H9 (cell line): ENCODE data around the gene COA5. TPM values are rescaled to one million over a fixed set of nuclear protein-coding genes. Genes with fewer than 3 reads are reported as not detected.

ENCODE experiments used
- DNase-seq: peaks from one replicate; pipeline ENCODE4 v3.0.0-alpha.2; 2017
- H2AFZ ChIP-seq: one replicate; pipeline ENCODE4 v1.6.1; 2013; ENCODE audit warnings: mild to moderate bottlenecking, low read length, control low read depth, moderate library complexity
- H2AK5ac ChIP-seq: 2 replicates; pipeline ENCODE4 v1.6.1; 2013; ENCODE audit warnings: low read length, control low read depth, mixed read lengths; ENCODE audit not compliant: insufficient read length
- H2BK120ac ChIP-seq: one replicate; pipeline ENCODE4 v1.6.1; 2013; ENCODE audit warnings: low read depth, mild to moderate bottlenecking, low read length, control low read depth, inconsistent platforms; ENCODE audit not compliant: poor library complexity, severe bottlenecking
- H2BK12ac ChIP-seq: 2 replicates; pipeline ENCODE4 v1.6.1; 2013; ENCODE audit warnings: low read length, control low read depth, mixed read lengths, low read depth; ENCODE audit not compliant: insufficient read length
- H2BK15ac ChIP-seq: 2 replicates; pipeline ENCODE4 v1.6.1; 2013; ENCODE audit warnings: low read depth, low read length, control low read depth
- H2BK20ac ChIP-seq: one replicate; pipeline ENCODE4 v1.6.1; 2013; ENCODE audit warnings: low read depth, mild to moderate bottlenecking, low read length, control low read depth, inconsistent platforms; ENCODE audit not compliant: poor library complexity, severe bottlenecking
- H2BK5ac ChIP-seq: 2 replicates; pipeline ENCODE4 v1.6.1; 2013; ENCODE audit warnings: low read length, control low read depth, mixed read lengths; ENCODE audit not compliant: insufficient read length
- H3K14ac ChIP-seq: 2 replicates; pipeline ENCODE4 v1.6.1; 2013; ENCODE audit warnings: low read length, control low read depth; ENCODE audit not compliant: insufficient read depth
- H3K18ac ChIP-seq: 2 replicates; pipeline ENCODE4 v1.6.1; 2013; ENCODE audit warnings: low read depth, mild to moderate bottlenecking, mixed read lengths, low read length, control low read depth; ENCODE audit not compliant: insufficient read length
- H3K23ac ChIP-seq: 2 replicates; pipeline ENCODE4 v1.6.1; 2013; ENCODE audit warnings: low read length, control low read depth, mixed read lengths, low read depth; ENCODE audit not compliant: insufficient read length
- H3K23me2 ChIP-seq: 2 replicates; pipeline ENCODE4 v1.6.1; 2013; ENCODE audit warnings: low read depth, mild to moderate bottlenecking, mixed read lengths, low read length, control low read depth; ENCODE audit not compliant: insufficient read length, poor library complexity, severe bottlenecking
- H3K27ac ChIP-seq: 2 replicates; pipeline ENCODE4 v1.5.1; 2013; ENCODE audit warnings: low read length, control low read depth, mixed read lengths, low read depth; ENCODE audit not compliant: insufficient read length
- H3K27me3 ChIP-seq: 2 replicates; pipeline ENCODE4 v1.6.1; 2013; ENCODE audit warnings: low read length, control low read depth, inconsistent platforms; ENCODE audit not compliant: insufficient read depth
- H3K4ac ChIP-seq: 2 replicates; pipeline ENCODE4 v1.6.1; 2013; ENCODE audit warnings: low read depth, mild to moderate bottlenecking, control low read depth, inconsistent platforms, low read length, moderate library complexity
- H3K4me1 ChIP-seq: 2 replicates; pipeline ENCODE4 v1.6.1; 2013; ENCODE audit warnings: low read length, control low read depth, inconsistent platforms; ENCODE audit not compliant: insufficient read depth
- H3K4me2 ChIP-seq: 2 replicates; pipeline ENCODE4 v1.6.1; 2013; ENCODE audit warnings: low read length, control low read depth, mixed read lengths; ENCODE audit not compliant: insufficient read length, insufficient read depth
- H3K56ac ChIP-seq: 2 replicates; pipeline ENCODE4 v1.6.1; 2013; ENCODE audit warnings: low read depth, mild to moderate bottlenecking, mixed read lengths, low read length, control low read depth; ENCODE audit not compliant: insufficient read length
- H3K79me1 ChIP-seq: 2 replicates; pipeline ENCODE4 v1.6.1; 2013; ENCODE audit warnings: low read depth, mild to moderate bottlenecking, moderate library complexity, low read length, control low read depth, inconsistent platforms; ENCODE audit not compliant: insufficient read depth, poor library complexity, severe bottlenecking
- H3K79me2 ChIP-seq: 2 replicates; pipeline ENCODE4 v1.6.1; 2013; ENCODE audit warnings: low read length, control low read depth, inconsistent platforms; ENCODE audit not compliant: insufficient read depth
- H3K9ac ChIP-seq: 2 replicates; pipeline ENCODE4 v1.6.1; 2013; ENCODE audit warnings: low read length, control low read depth, mixed read lengths; ENCODE audit not compliant: insufficient read length; ENCODE audit errors: extremely low read depth
- H3K9me3 ChIP-seq: one replicate; pipeline ENCODE4 v1.6.1; 2013; ENCODE audit warnings: low read depth, low read length, inconsistent platforms; ENCODE audit not compliant: control insufficient read depth
- H3T11ph ChIP-seq: one replicate; pipeline ENCODE4 v1.6.1; 2013; ENCODE audit warnings: mild to moderate bottlenecking, low read length, control low read depth, inconsistent platforms
- H4K20me1 ChIP-seq: one replicate; pipeline ENCODE4 v1.6.1; 2013; ENCODE audit not compliant: control insufficient read depth, insufficient read length, insufficient read depth
- H4K5ac ChIP-seq: 2 replicates; pipeline ENCODE4 v1.6.1; 2013; ENCODE audit warnings: low read depth, mild to moderate bottlenecking, mixed read lengths, low read length, control low read depth; ENCODE audit not compliant: insufficient read length
- H4K8ac ChIP-seq: replicated peaks from 2 replicates; pipeline ENCODE4 v1.6.1; 2013; ENCODE audit warnings: low read length, control low read depth, mixed read lengths, low read depth; ENCODE audit not compliant: insufficient read length
- H4K91ac ChIP-seq: 2 replicates; pipeline ENCODE4 v1.6.1; 2013; ENCODE audit warnings: low read depth, mild to moderate bottlenecking, moderate library complexity, mixed read lengths, low read length, control low read depth; ENCODE audit not compliant: insufficient read length
- H3K27ac Mint-ChIP-seq, 3 experiments: 2 replicates in 2 of 3; 3 replicates in 1 of 3; pipeline ENCODE4 v1.8.0; 2020 to 2021; ENCODE audit warnings: mixed read lengths in 3 of 3, mild to moderate bottlenecking in 1 of 3, moderate library complexity in 1 of 3
- H3K27me3 Mint-ChIP-seq: 2 replicates; pipeline ENCODE4 v1.8.0; 2021; ENCODE audit warnings: low read depth, mild to moderate bottlenecking, moderate library complexity, mixed read lengths
- H3K36me3 Mint-ChIP-seq, 3 experiments: 2 replicates in 2 of 3; 3 replicates in 1 of 3; pipeline ENCODE4 v1.8.0; 2020 to 2021; ENCODE audit warnings: low read depth in 3 of 3, mixed read lengths in 3 of 3; ENCODE audit not compliant: insufficient read depth in 1 of 3
- H3K4me1 Mint-ChIP-seq, 2 experiments: 2 replicates each; pipeline ENCODE4 v1.8.0; 2020; ENCODE audit warnings: mixed read lengths in 2 of 2
- H3K4me3 Mint-ChIP-seq, 2 experiments: 2 replicates in 1 of 2; 3 replicates in 1 of 2; pipeline ENCODE4 v1.8.0; 2020 to 2021; ENCODE audit warnings: mild to moderate bottlenecking in 2 of 2, mixed read lengths in 2 of 2, moderate library complexity in 1 of 2
- H3K9me3 Mint-ChIP-seq, 2 experiments: 2 replicates in 1 of 2; 3 replicates in 1 of 2; pipeline ENCODE4 v1.8.0; 2020; ENCODE audit warnings: mild to moderate bottlenecking in 2 of 2, mixed read lengths in 2 of 2, moderate library complexity in 1 of 2
- WGBS: extraction: QIAGEN DNeasy Blood & Tissue Kit; methylation state at CpG from one replicate; pipeline ENCODE4 v1.1.7; 2013; ENCODE audit warnings: missing lambda C conversion rate, low lambda C conversion rate, mixed read lengths; ENCODE audit not compliant: insufficient read length; ENCODE audit errors: extremely low coverage; 5-methylcytosine and 5-hydroxymethylcytosine counted together
- total RNA-seq: library from RNA; stranded (reverse); gene quantifications from 2 replicates; pipeline ENCODE4 v1.2.1, GENCODE V29; 2021
- TF ChIP-seq, protein P1 (sequence below): fragments of 200-600 bp; sonication (generic); conservative IDR thresholded peaks from 3 replicates; pipeline ENCODE4 v1.8.0; 2021; ENCODE audit warnings: antibody characterized with exemption, mild to moderate bottlenecking

Gene COA5
- total RNA-seq, 1 experiment from 2014 or later = 23.6 TPM

DNA sequence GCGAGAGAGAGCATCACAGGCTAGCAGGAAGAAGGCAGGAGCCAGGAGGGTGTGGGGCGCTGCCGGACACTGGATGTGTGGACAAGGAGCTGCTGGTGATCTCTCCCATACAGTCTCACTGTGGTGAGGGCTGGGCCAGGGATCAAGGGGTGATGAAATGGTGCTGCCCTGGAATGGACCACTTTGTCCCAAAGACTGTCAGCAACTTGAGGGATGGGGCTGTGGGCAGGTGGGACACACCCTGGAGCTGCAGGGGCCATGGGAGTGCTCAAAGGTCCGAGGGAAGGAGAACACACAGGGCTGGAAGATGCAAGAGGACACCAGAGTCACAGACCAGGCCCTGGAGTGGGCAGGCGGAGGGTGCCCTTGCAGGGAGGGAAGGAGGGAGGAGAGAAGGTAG lies 38.0 kb downstream of the COA5 start:
- WGBS = no CpG with 5 or more reads among the region's 5 CpGs
- Mint-ChIP-seq H3K36me3 (peaks cover 22 to 79% (median 50%) of the 10 kb centered on the region in 3 experiments; a peak in 6 of 7 replicates), H3K27ac (no peak overlapping the region; a peak in 1 of 7 replicates)

More for the DNA sequence above, 38.0 kb downstream of the COA5 start:
- Histone ChIP-seq H4K5ac (no peak overlapping the region), H3K79me1 (no peaks in the 10 kb centered on the region), H3K9me3 (no peaks in the 10 kb centered on the region), H3K4me1 (no peaks in the 10 kb centered on the region), H3K27ac (no peak overlapping the region), H4K91ac (no peak overlapping the region), H2BK20ac (no peak overlapping the region), H2BK15ac (no peak overlapping the region), H4K20me1 (no peaks in the 10 kb centered on the region), H2AFZ (no peak overlapping the region), H3K79me2 (no peaks in the 10 kb centered on the region), H4K8ac (no peak overlapping the region), H2AK5ac (no peak overlapping the region), H3K23me2 (no peaks in the 10 kb centered on the region), H3K4me2 (no peak overlapping the region), H2BK12ac (no peak overlapping the region), H3K56ac (no peak overlapping the region), H3K4ac (no peak overlapping the region), H3K18ac (no peak overlapping the region), H3K14ac (no peak overlapping the region; the same call in 1 of the 2 replicates), H3K27me3 (no peaks in the 10 kb centered on the region), H3K9ac (no peak overlapping the region), H2BK5ac (no peak overlapping the region), H3T11ph (no peak overlapping the region), H3K23ac (no peak overlapping the region), H2BK120ac (no peak overlapping the region)
- no peak for DNase-seq
- Mint-ChIP-seq H3K4me1 (no peaks in the 10 kb centered on the region), H3K9me3 (no peaks in the 10 kb centered on the region; a peak in 1 of 5 replicates), H3K4me3 (no peak overlapping the region; a peak in 1 of 5 replicates), H3K27me3 (peaks cover 2% of the 10 kb centered on the region)
- TF ChIP-seq, protein P1, sequence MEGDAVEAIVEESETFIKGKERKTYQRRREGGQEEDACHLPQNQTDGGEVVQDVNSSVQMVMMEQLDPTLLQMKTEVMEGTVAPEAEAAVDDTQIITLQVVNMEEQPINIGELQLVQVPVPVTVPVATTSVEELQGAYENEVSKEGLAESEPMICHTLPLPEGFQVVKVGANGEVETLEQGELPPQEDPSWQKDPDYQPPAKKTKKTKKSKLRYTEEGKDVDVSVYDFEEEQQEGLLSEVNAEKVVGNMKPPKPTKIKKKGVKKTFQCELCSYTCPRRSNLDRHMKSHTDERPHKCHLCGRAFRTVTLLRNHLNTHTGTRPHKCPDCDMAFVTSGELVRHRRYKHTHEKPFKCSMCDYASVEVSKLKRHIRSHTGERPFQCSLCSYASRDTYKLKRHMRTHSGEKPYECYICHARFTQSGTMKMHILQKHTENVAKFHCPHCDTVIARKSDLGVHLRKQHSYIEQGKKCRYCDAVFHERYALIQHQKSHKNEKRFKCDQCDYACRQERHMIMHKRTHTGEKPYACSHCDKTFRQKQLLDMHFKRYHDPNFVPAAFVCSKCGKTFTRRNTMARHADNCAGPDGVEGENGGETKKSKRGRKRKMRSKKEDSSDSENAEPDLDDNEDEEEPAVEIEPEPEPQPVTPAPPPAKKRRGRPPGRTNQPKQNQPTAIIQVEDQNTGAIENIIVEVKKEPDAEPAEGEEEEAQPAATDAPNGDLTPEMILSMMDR = no peak
